GM23338 (cell line): ENCODE data around the gene ACVR1C. TPM values are rescaled to one million over a fixed set of nuclear protein-coding genes. Genes with fewer than 3 reads are reported as not detected.

Experiments used
- ATAC-seq: fragments of 200-7000 bp; cut with Tn5 transposase; 3 replicates; pipeline ENCODE4 v1.9.1; 2020
- DNase-seq: peaks from one replicate; pipeline ENCODE4 v3.0.0-alpha.2; 2015; ENCODE audit warnings: low spot score
- H2AFZ ChIP-seq: fragments of 200-600 bp; sonication (generic); 2 replicates; pipeline ENCODE4 v1.8.0; 2016; ENCODE audit warnings: antibody characterized with exemption, mild to moderate bottlenecking, moderate library complexity
- H3F3A ChIP-seq: fragments of 200-600 bp; sonication (generic); replicated peaks from 2 replicates; pipeline ENCODE4 v1.8.0; 2017; ENCODE audit warnings: antibody characterized with exemption, mixed run types, low read depth
- H3K27ac ChIP-seq: fragments of 200-600 bp; sonication (generic); 2 replicates; pipeline ENCODE4 v1.6.1; 2016; ENCODE audit warnings: low read depth
- H3K27me3 ChIP-seq: fragments of 200-600 bp; sonication (generic); 2 replicates; pipeline ENCODE4 v1.8.0; 2016; ENCODE audit warnings: mild to moderate bottlenecking, mixed run types, moderate library complexity; ENCODE audit not compliant: insufficient read depth
- H3K36me3 ChIP-seq: fragments of 200-600 bp; sonication (generic); 2 replicates; pipeline ENCODE4 v1.8.0; 2016; ENCODE audit warnings: mild to moderate bottlenecking; ENCODE audit not compliant: insufficient read depth
- H3K4me1 ChIP-seq: fragments of 200-600 bp; sonication (generic); 2 replicates; pipeline ENCODE4 v1.8.0; 2016; ENCODE audit warnings: mild to moderate bottlenecking, moderate library complexity; ENCODE audit not compliant: insufficient read depth
- H3K4me2 ChIP-seq: fragments of 200-600 bp; sonication (generic); 2 replicates; pipeline ENCODE4 v1.7.1; 2017; ENCODE audit warnings: mixed run types
- H3K4me3 ChIP-seq: fragments of 200-600 bp; sonication (generic); 2 replicates; pipeline ENCODE4 v1.6.1; 2016; ENCODE audit warnings: mixed run types
- H3K79me2 ChIP-seq: fragments of 200-600 bp; sonication (generic); replicated peaks from 2 replicates; pipeline ENCODE4 v1.8.0; 2017; ENCODE audit warnings: mild to moderate bottlenecking; ENCODE audit not compliant: insufficient read depth
- H3K9me2 ChIP-seq: fragments of 200-600 bp; sonication (generic); 2 replicates; pipeline ENCODE4 v1.8.0; 2017; ENCODE audit not compliant: insufficient read depth
- H4K20me1 ChIP-seq: fragments of 200-600 bp; sonication (generic); replicated peaks from 2 replicates; pipeline ENCODE4 v1.8.0; 2017; ENCODE audit warnings: mild to moderate bottlenecking; ENCODE audit not compliant: insufficient read depth
- H3K27ac Mint-ChIP-seq: 2 replicates; pipeline ENCODE4 v1.8.0; 2020; ENCODE audit warnings: inconsistent platforms, mild to moderate bottlenecking, moderate library complexity, mixed read lengths
- H3K27me3 Mint-ChIP-seq: 3 replicates; pipeline ENCODE4 v1.8.0; 2022; ENCODE audit warnings: low read depth, mild to moderate bottlenecking, moderate library complexity, mixed read lengths, inconsistent platforms; ENCODE audit not compliant: insufficient read depth, poor library complexity
- H3K36me3 Mint-ChIP-seq: 3 replicates; pipeline ENCODE4 v1.8.0; 2021; ENCODE audit warnings: low read depth, mild to moderate bottlenecking, inconsistent platforms, moderate library complexity, mixed read lengths
- H3K4me1 Mint-ChIP-seq: 3 replicates; pipeline ENCODE4 v1.8.0; 2020; ENCODE audit warnings: mild to moderate bottlenecking, inconsistent platforms, mixed read lengths
- H3K4me3 Mint-ChIP-seq: 3 replicates; pipeline ENCODE4 v1.8.0; 2021; ENCODE audit warnings: moderate library complexity, mild to moderate bottlenecking, inconsistent platforms, mixed read lengths
- H3K9me3 Mint-ChIP-seq: 3 replicates; pipeline ENCODE4 v1.8.0; 2020; ENCODE audit warnings: moderate library complexity, mild to moderate bottlenecking, inconsistent platforms, mixed read lengths
- CREB1 ChIP-seq: fragments of 250-450 bp; sonication (Bioruptor Pico); IDR thresholded peaks from 2 replicates; pipeline ENCODE4 v1.5.0; 2020; ENCODE audit warnings: low read depth, mild to moderate bottlenecking, moderate library complexity
- CTCF ChIP-seq, 2 experiments: fragments of 200-600 bp in 1 of 2; sonication (generic) in 1 of 2; conservative IDR thresholded peaks; 2 replicates each; pipeline versions ENCODE4 v1.5.1 to v1.6.1; 2016 to 2017; ENCODE audit warnings: antibody characterized with exemption in 2 of 2, low read depth in 2 of 2, mild to moderate bottlenecking in 2 of 2, moderate library complexity in 1 of 2
- EZH2 ChIP-seq: fragments of 200-600 bp; sonication (generic); IDR thresholded peaks from one replicate; pipeline ENCODE4 v1.8.0; 2017; ENCODE audit warnings: antibody characterized with exemption, mild to moderate bottlenecking, low read depth; ENCODE audit not compliant: unreplicated experiment
- EZH2phosphoT487 ChIP-seq: fragments of 200-600 bp; sonication (generic); IDR thresholded peaks from one replicate; pipeline ENCODE4 v1.8.1; 2018; ENCODE audit warnings: antibody characterized with exemption; ENCODE audit not compliant: unreplicated experiment
- POLR2AphosphoS5 ChIP-seq: IDR thresholded peaks from 2 replicates; pipeline ENCODE4 v1.6.1; 2016; ENCODE audit warnings: antibody characterized with exemption, low read depth
- STAT1 ChIP-seq: IDR thresholded peaks from one replicate; pipeline ENCODE4 v1.6.1; 2016; ENCODE audit warnings: antibody characterized with exemption; ENCODE audit not compliant: unreplicated experiment
- ZNF114 ChIP-seq: fragments of 250-450 bp; sonication (Bioruptor Pico); IDR thresholded peaks from 2 replicates; pipeline ENCODE4 v1.5.0; 2020; ENCODE audit warnings: mild to moderate bottlenecking, moderate library complexity
- ZNF462 ChIP-seq: fragments of 250-450 bp; sonication (Bioruptor Pico); IDR thresholded peaks from 2 replicates; pipeline ENCODE4 v1.5.0; 2020; ENCODE audit warnings: mild to moderate bottlenecking, moderate library complexity
- polyA plus RNA-seq: library from polyadenylated mRNA; unstranded; fragments of >200 nt; fragmentation: Nextera tagmentation; extraction: Ambion mirVana; gene quantifications from 2 replicates; pipeline ENCODE4 v1.2.1, GENCODE V29; 2016
- total RNA-seq: library from RNA; depleted of rRNA; stranded (reverse); fragments of >200 nt; shearing (Covaris generic); gene quantifications from 2 replicates; pipeline ENCODE4 v1.2.3, GENCODE V29; 2014

The ACVR1C gene
- total and polyA plus RNA-seq, 2 experiments from 2014 or later: 0.61 to 0.94 TPM

- TF ChIP-seq ZNF462 (no peak), EZH2phosphoT487 (no peak), EZH2 (no peak)
These were observed 124.0 kb downstream of the ACVR1C start (continued) for GRCh38 chr2:157504623-157505022.

- no peak for DNase-seq
- Histone ChIP-seq H3K36me3 (no peaks in the 10 kb centered on the region), H3K9me2 (no peaks in the 10 kb centered on the region), H3K27ac (no peak overlapping the region), H3F3A (no peaks in the 10 kb centered on the region), H3K4me3 (no peak overlapping the region), H3K79me2 (no peaks in the 10 kb centered on the region), H3K27me3 (no peaks in the 10 kb centered on the region), H3K4me2 (no peak overlapping the region), H4K20me1 (no peaks in the 10 kb centered on the region), H3K4me1 (peaks cover 11% of the 10 kb centered on the region), H2AFZ (no peak overlapping the region)
- Mint-ChIP-seq H3K36me3 (no peaks in the 10 kb centered on the region), H3K27me3 (peaks cover 6% of the 10 kb centered on the region), H3K27ac (no peak overlapping the region), H3K4me3 (no peak overlapping the region), H3K9me3 (no peaks in the 10 kb centered on the region), H3K4me1 (peaks cover 8% of the 10 kb centered on the region; the same call in 2 of the 3 replicates)
- no peak for TF ChIP-seq POLR2AphosphoS5
- no peak for TF ChIP-seq ZNF462
- TF ChIP-seq STAT1: no peak
- no peak for TF ChIP-seq EZH2phosphoT487
- no peak for TF ChIP-seq CTCF (conservative IDR thresholded peaks at IDR 0.05; ENCODE audit: low read depth in 2 of 2)
- no peak for TF ChIP-seq CREB1 (CRISPR knock-in tag)
- no peak for TF ChIP-seq EZH2
- no peak for TF ChIP-seq ZNF114
- no peak for ATAC-seq
These were observed 127.6 kb downstream of the ACVR1C start for GRCh38 chr2:157501026-157501425.
